HG03066 (cell line): ENCODE results near the gene AGRP.

ENCODE experiments used
- ATAC-seq: cut with Tn5 transposase; IDR thresholded peaks from one replicate; pipeline ENCODE4 v1.9.1; 2021; ENCODE audit warnings: low read depth; ENCODE audit not compliant: unreplicated experiment

The AGRP gene

GRCh38 chr16:67464565-67464964 lies 18.8 kb downstream of the AGRP start:
- no peak for ATAC-seq

GRCh38 chr16:67463691-67464090 lies 19.7 kb downstream of the AGRP start:
- no peak for ATAC-seq

- ATAC-seq: no peak
These were observed 20.3 kb downstream of the AGRP start for GRCh38 chr16:67463059-67463458.

GRCh38 chr16:67462279-67462655 lies 21.1 kb downstream of the AGRP start:
- ATAC-seq: no peak

- ATAC-seq: no peak
These were observed 21.6 kb downstream of the AGRP start for GRCh38 chr16:67461600-67462278.

- no peak for ATAC-seq
These were observed 22.4 kb downstream of the AGRP start for GRCh38 chr16:67460961-67461360.

GRCh38 chr16:67460168-67460567 lies 23.2 kb downstream of the AGRP start:
- no peak for ATAC-seq

- ATAC-seq: no peak
These were observed 23.5 kb downstream of the AGRP start for GRCh38 chr16:67459861-67460150.

GRCh38 chr16:67459066-67459860 lies 24.1 kb downstream of the AGRP start:
- no peak for ATAC-seq

- no peak for ATAC-seq
These were observed 25.2 kb downstream of the AGRP start for GRCh38 chr16:67458121-67458641.

- ATAC-seq: no peak
These were observed 25.7 kb downstream of the AGRP start for GRCh38 chr16:67457611-67458010.

GRCh38 chr16:67456391-67457081 lies 26.8 kb downstream of the AGRP start:
- ATAC-seq: no peak

- no peak for ATAC-seq
These were observed 28.5 kb downstream of the AGRP start for GRCh38 chr16:67454852-67455251.

- ATAC-seq: no peak
These were observed 29.2 kb downstream of the AGRP start for GRCh38 chr16:67454104-67454503.

GRCh38 chr16:67451704-67452435 lies 31.5 kb downstream of the AGRP start:
- ATAC-seq: no peak

GRCh38 chr16:67451061-67451703 lies 32.2 kb downstream of the AGRP start:
- no peak for ATAC-seq

- no peak for ATAC-seq
These were observed 33.6 kb downstream of the AGRP start for GRCh38 chr16:67449739-67450138.

GRCh38 chr16:67449336-67449735 lies 34.0 kb downstream of the AGRP start:
- no peak for ATAC-seq

- no peak for ATAC-seq
These were observed 34.8 kb downstream of the AGRP start for GRCh38 chr16:67448580-67448979.

GRCh38 chr16:67447508-67448076 lies 35.8 kb downstream of the AGRP start:
- ATAC-seq: no peak
